ENCODE results near the gene TATDN2. TPM values are rescaled to one million over a fixed set of nuclear protein-coding genes. Genes with fewer than 3 reads are reported as not detected.

TATDN2 gene
- polyA plus RNA-seq, 2 donors: 10.9 to 15.0 TPM

DNA sequence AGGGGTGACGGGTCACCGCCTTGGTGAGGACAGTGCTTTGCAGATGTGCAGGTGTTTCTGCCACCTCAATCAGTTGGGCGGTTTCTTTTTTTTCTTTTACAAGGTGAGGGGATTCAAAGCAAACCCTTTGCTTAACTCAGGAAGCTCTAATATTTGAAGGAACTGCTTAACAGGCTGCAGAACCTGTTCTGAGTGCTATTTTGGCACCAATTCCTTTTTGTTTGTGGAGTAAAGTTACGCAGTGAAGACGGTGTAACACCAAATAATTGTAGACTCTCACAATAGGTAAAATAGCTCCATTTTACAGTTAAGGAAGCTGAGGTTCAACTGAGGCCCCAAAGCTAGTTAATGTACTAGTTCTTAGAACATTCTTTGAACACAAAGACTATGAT, 37.9 kb downstream of the TATDN2 start:
- WGBS, 2 donors: 56 to 71% methylated on average over 5 of the region's 5 CpGs
- H3K36me3 ChIP-seq (ENCODE audit: control insufficient read depth in 2 of 2, insufficient read depth in 2 of 2, low read length in 1 of 2): peaks cover 4 to 11% of the 10 kb centered on the region in 2 donors
- H3K27ac ChIP-seq (ENCODE audit: low read depth in 2 of 2, low read length in 1 of 2): peak overlapping the region in 1 of 2 donors; percentile 47
- peaks cover 0 to 10% of the 10 kb centered on the region in 2 donors for H3K4me1 ChIP-seq (ENCODE audit: control insufficient read depth in 2 of 2, insufficient read depth in 2 of 2, low read length in 1 of 2)
- H3K4me3 ChIP-seq (ENCODE audit: low read depth in 1 of 2, low read length in 2 of 2): no peak overlapping the region
- no peaks in the 10 kb centered on the region for H3K27me3 ChIP-seq (ENCODE audit: control insufficient read depth in 1 of 2, insufficient read depth in 2 of 2, low read length in 2 of 2)
- no peaks in the 10 kb centered on the region for H3K9me3 ChIP-seq (ENCODE audit: control insufficient read depth in 2 of 2, insufficient read depth in 1 of 2, low read depth in 1 of 2, low read length in 1 of 2)

DNA sequence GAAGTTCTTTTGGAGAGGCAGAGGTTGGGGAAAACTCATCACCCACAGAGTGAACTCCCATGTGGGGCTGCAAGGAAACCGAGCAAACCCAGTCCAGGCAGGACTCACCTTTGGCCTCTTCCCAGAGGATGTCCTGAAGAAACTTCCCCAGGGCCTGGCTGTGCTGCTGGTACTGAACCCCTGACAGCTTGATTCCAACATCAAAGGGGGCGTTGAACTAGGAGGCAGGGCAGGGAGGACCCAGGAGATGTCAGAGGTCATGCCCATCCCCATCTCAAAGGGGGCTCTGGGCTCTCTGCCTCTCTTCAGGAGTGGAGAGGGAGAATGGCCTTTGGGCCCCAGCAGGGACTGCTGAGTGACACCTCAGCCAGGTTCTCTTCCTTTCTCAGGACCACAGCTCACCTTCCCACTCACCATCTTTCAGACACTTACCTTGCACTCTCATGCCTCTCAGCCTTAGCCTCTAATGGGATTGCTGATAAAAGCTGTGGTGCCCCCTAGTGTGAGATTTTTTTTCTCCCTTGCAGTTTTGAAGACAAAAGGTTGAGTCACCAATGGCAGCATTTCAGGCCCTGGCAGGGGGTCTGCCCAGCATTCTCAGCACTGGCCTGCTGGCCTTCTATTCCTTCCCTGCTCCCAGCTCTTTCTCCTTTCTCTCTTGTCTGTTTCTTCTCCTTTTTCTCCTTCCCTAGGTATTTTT, 38.5 kb downstream of the TATDN2 start:
- H3K36me3 ChIP-seq (ENCODE audit: control insufficient read depth in 2 of 2, insufficient read depth in 2 of 2, low read length in 1 of 2): peaks cover 4 to 11% of the 10 kb centered on the region in 2 donors
- WGBS, 2 donors: 53 to 58% methylated on average over 2 of the region's 2 CpGs
- H3K27ac ChIP-seq (ENCODE audit: low read depth in 2 of 2, low read length in 1 of 2): no peak overlapping the region
- H3K9me3 ChIP-seq (ENCODE audit: control insufficient read depth in 2 of 2, insufficient read depth in 1 of 2, low read depth in 1 of 2, low read length in 1 of 2): no peaks in the 10 kb centered on the region
- H3K4me1 ChIP-seq (ENCODE audit: control insufficient read depth in 2 of 2, insufficient read depth in 2 of 2, low read length in 1 of 2): peaks cover 0 to 10% of the 10 kb centered on the region in 2 donors
- no peaks in the 10 kb centered on the region for H3K27me3 ChIP-seq (ENCODE audit: control insufficient read depth in 1 of 2, insufficient read depth in 2 of 2, low read length in 2 of 2)
- H3K4me3 ChIP-seq (ENCODE audit: low read depth in 1 of 2, low read length in 2 of 2): no peak overlapping the region

DNA sequence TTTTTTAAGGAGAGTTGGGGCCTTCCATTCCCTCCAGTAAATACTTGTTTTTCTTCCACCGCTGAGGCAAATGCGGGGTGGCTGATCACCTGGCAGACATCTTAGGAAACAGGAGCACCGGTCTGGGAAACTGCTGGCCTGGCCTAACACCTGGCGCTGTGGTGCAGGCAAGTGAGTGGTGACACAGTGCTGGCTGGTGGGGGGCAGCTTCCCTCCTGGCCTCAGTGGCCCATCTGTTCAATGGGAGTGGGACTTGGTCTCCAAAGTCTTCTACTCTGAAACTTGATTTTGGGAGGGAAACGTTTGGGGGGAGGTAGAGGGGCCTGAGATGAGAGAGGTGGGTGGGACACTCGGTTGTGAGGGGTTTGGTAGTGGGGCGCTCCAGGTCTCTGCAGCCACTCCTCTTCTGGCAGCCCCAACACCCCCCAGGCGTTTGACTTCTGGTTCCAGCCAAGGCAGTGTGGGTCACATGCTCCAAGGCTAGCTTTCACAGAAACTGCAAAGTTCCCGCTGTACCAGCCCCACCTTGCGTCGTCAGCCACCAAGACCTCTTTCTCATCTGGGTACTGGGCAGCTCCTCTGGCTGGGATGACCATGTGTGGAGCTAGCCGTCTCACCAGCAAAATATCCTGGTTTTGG, 39.8 kb downstream of the TATDN2 start:
- Histone ChIP-seq H3K9me3 (ENCODE audit: control insufficient read depth in 2 of 2, insufficient read depth in 1 of 2, low read depth in 1 of 2, low read length in 1 of 2) (no peaks in the 10 kb centered on the region), H3K27ac (ENCODE audit: low read depth in 2 of 2, low read length in 1 of 2) (no peak overlapping the region), H3K4me3 (ENCODE audit: low read depth in 1 of 2, low read length in 2 of 2) (no peak overlapping the region), H3K36me3 (ENCODE audit: control insufficient read depth in 2 of 2, insufficient read depth in 2 of 2, low read length in 1 of 2) (peaks cover 8 to 15% of the 10 kb centered on the region in 2 donors), H3K27me3 (ENCODE audit: control insufficient read depth in 1 of 2, insufficient read depth in 2 of 2, low read length in 2 of 2) (no peaks in the 10 kb centered on the region), H3K4me1 (ENCODE audit: control insufficient read depth in 2 of 2, insufficient read depth in 2 of 2, low read length in 1 of 2) (peaks cover 0 to 10% of the 10 kb centered on the region in 2 donors)
- 88 to 93% methylated on average over 12 of the region's 12 CpGs for WGBS, 2 donors

DNA sequence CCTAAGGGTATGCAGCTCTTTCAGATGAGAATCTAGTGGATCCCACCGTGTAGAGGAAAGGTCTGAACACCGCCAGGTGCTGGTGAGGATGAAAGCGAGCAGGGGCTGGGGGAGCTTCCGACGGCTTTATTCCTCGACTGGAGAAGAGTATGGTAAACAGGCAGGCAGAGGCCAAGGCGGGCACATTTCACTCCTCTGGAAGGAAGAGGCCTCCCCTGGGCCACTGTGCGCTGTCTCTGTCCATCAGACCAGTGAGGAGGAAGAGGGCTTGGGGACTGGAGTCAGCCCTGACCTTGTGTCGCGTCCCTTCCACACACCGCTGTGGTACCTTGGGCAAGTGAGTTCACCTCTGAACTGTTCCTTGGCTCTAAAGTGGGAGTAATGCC, 40.3 kb downstream of the TATDN2 start:
- WGBS, 2 donors: 88 to 97% methylated on average over 11 of the region's 11 CpGs
- Histone ChIP-seq H3K36me3 (ENCODE audit: control insufficient read depth in 2 of 2, insufficient read depth in 2 of 2, low read length in 1 of 2) (peaks cover 8 to 15% of the 10 kb centered on the region in 2 donors), H3K4me3 (ENCODE audit: low read depth in 1 of 2, low read length in 2 of 2) (no peak overlapping the region), H3K4me1 (ENCODE audit: control insufficient read depth in 2 of 2, insufficient read depth in 2 of 2, low read length in 1 of 2) (peaks cover 0 to 8% of the 10 kb centered on the region in 2 donors), H3K9me3 (ENCODE audit: control insufficient read depth in 2 of 2, insufficient read depth in 1 of 2, low read depth in 1 of 2, low read length in 1 of 2) (no peaks in the 10 kb centered on the region), H3K27ac (ENCODE audit: low read depth in 2 of 2, low read length in 1 of 2) (no peak overlapping the region), H3K27me3 (ENCODE audit: control insufficient read depth in 1 of 2, insufficient read depth in 2 of 2, low read length in 2 of 2) (no peaks in the 10 kb centered on the region)

DNA sequence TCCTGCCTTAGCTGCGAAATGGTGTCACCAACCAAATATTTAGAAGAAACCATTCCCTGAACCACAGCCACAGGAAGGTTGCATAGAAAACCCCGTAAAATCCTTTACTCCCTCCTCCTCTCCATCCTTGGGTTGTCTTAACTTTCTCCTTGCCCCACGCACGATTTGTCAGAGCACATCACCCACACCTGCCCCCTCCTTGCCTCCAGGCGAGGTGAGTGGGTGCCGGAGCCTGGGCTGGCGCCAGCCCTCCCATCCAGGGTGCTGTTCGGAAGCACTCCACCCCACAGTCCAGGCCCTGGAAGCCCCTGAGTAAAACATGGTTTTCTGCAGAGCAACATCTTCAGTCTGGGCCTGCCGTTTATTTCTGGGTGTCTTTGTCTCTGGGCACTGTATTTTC, 40.8 kb downstream of the TATDN2 start:
- H3K4me3 ChIP-seq (ENCODE audit: low read depth in 1 of 2, low read length in 2 of 2): no peak overlapping the region
- H3K36me3 ChIP-seq (ENCODE audit: control insufficient read depth in 2 of 2, insufficient read depth in 2 of 2, low read length in 1 of 2): peaks cover 8 to 14% of the 10 kb centered on the region in 2 donors
- peaks cover 0 to 6% of the 10 kb centered on the region in 2 donors for H3K4me1 ChIP-seq (ENCODE audit: control insufficient read depth in 2 of 2, insufficient read depth in 2 of 2, low read length in 1 of 2)
- H3K27me3 ChIP-seq (ENCODE audit: control insufficient read depth in 1 of 2, insufficient read depth in 2 of 2, low read length in 2 of 2): no peaks in the 10 kb centered on the region
- WGBS, 2 donors: 69 to 79% methylated on average over 9 of the region's 9 CpGs
- no peaks in the 10 kb centered on the region for H3K9me3 ChIP-seq (ENCODE audit: control insufficient read depth in 2 of 2, insufficient read depth in 1 of 2, low read depth in 1 of 2, low read length in 1 of 2)
- no peak overlapping the region for H3K27ac ChIP-seq (ENCODE audit: low read depth in 2 of 2, low read length in 1 of 2)

DNA sequence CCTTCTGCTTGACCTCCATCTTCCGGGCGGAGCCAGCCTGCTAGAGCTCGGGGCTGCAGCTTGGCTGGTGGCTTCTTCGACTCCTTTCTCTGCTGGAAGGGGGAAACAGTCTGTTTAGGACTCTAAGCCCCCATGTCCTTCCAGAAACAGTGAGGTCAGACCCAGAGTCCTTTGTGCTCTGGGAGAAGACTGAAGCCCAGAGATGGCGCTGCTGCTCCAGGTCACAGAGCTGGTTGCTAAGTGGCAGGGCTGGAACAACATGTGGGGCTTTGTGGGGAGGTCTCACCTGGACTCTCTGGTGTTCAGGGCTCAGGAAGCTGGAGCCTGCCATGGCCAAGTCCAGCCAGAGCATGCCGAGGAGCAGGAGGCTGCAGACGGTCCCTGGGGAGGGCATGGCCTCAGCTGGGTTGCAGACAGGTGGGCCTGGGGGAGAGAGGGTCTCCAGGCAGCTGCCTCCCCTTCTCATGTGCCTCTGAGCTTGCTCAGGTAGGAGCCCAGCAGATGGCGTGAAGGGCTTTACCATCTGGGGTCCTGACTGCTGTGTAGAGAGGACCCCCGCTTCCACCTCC, 41.6 kb downstream of the TATDN2 start:
- WGBS, 2 donors: 88 to 89% methylated on average over 9 of the region's 9 CpGs
- H3K27me3 ChIP-seq (ENCODE audit: control insufficient read depth in 1 of 2, insufficient read depth in 2 of 2, low read length in 2 of 2): no peaks in the 10 kb centered on the region
- H3K9me3 ChIP-seq (ENCODE audit: control insufficient read depth in 2 of 2, insufficient read depth in 1 of 2, low read depth in 1 of 2, low read length in 1 of 2): no peaks in the 10 kb centered on the region
- no peak overlapping the region for H3K4me3 ChIP-seq (ENCODE audit: low read depth in 1 of 2, low read length in 2 of 2)
- H3K4me1 ChIP-seq (ENCODE audit: control insufficient read depth in 2 of 2, insufficient read depth in 2 of 2, low read length in 1 of 2): peaks cover 0 to 4% of the 10 kb centered on the region in 2 donors
- no peak overlapping the region for H3K27ac ChIP-seq (ENCODE audit: low read depth in 2 of 2, low read length in 1 of 2)
- H3K36me3 ChIP-seq (ENCODE audit: control insufficient read depth in 2 of 2, insufficient read depth in 2 of 2, low read length in 1 of 2): peaks cover 8 to 14% of the 10 kb centered on the region in 2 donors

DNA sequence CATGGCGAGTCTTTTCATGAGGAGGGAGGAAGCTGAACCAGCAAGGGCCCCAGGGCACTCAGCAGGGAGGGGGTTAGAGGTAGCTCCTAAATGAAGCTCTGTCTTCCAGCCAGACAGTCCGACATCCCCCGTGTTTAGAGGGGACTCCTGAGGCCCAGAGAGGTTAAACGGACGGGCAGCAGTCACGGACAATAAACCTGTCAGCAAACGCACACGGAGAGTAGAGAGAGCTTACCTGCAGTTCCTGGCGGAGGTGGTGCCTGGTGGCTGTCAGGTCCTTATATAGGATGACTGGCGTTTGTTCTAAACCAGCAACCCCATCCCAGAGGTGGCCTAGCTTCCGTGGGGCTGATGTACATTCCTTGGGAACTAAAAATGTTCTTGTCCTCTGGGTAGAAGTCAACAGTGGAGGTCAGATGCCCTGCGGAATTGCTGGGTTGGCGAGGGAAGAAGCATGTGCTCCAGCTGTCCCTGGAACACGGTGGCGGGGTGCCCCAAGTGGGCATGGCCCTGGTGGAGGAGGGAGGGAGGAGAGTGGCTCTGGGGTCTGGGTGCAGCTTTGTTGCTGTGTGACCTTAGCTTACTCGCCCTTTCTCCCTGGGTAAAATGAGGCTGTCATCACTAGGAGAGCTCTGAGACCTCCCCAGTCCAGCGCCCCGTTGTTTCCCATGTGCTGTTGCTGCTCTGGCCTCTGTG, 42.4 kb downstream of the TATDN2 start:
- H3K27ac ChIP-seq (ENCODE audit: low read depth in 2 of 2, low read length in 1 of 2): no peak overlapping the region
- no peaks in the 10 kb centered on the region for H3K9me3 ChIP-seq (ENCODE audit: control insufficient read depth in 2 of 2, insufficient read depth in 1 of 2, low read depth in 1 of 2, low read length in 1 of 2)
- H3K4me3 ChIP-seq (ENCODE audit: low read depth in 1 of 2, low read length in 2 of 2): no peak overlapping the region
- no peaks in the 10 kb centered on the region for H3K27me3 ChIP-seq (ENCODE audit: control insufficient read depth in 1 of 2, insufficient read depth in 2 of 2, low read length in 2 of 2)
- H3K36me3 ChIP-seq (ENCODE audit: control insufficient read depth in 2 of 2, insufficient read depth in 2 of 2, low read length in 1 of 2): peaks cover 8 to 14% of the 10 kb centered on the region in 2 donors
- peaks cover 0 to 4% of the 10 kb centered on the region in 2 donors for H3K4me1 ChIP-seq (ENCODE audit: control insufficient read depth in 2 of 2, insufficient read depth in 2 of 2, low read length in 1 of 2)
- WGBS, 2 donors: 88 to 89% methylated on average over 18 of the region's 18 CpGs

DNA sequence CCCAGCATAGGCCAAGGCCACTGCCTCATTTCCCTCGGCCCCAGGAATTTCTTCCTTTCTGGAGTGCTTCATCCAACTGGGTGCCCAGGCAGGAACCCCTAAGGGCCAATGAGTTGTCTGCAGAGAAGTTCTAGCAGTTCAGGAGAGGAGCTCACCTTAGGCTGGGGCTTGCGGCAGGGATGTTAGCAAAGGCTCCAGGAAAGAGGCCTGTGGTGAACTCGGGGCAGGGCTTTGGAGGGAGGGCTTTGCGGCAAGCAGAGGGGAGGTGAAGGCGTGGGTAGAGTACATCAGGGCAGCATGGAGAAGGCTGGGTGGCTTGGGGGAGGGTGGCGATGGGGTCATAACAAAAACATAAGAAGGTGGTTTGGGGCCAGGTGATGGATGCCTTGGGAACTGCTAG, 43.4 kb downstream of the TATDN2 start:
- no peak overlapping the region for H3K27ac ChIP-seq (ENCODE audit: low read depth in 2 of 2, low read length in 1 of 2)
- H3K4me1 ChIP-seq (ENCODE audit: control insufficient read depth in 2 of 2, insufficient read depth in 2 of 2, low read length in 1 of 2): no peaks in the 10 kb centered on the region
- WGBS, 2 donors: 90 to 91% methylated on average over 6 of the region's 6 CpGs
- H3K9me3 ChIP-seq (ENCODE audit: control insufficient read depth in 2 of 2, insufficient read depth in 1 of 2, low read depth in 1 of 2, low read length in 1 of 2): no peaks in the 10 kb centered on the region
- H3K27me3 ChIP-seq (ENCODE audit: control insufficient read depth in 1 of 2, insufficient read depth in 2 of 2, low read length in 2 of 2): no peaks in the 10 kb centered on the region
- no peak overlapping the region for H3K4me3 ChIP-seq (ENCODE audit: low read depth in 1 of 2, low read length in 2 of 2)
- H3K36me3 ChIP-seq (ENCODE audit: control insufficient read depth in 2 of 2, insufficient read depth in 2 of 2, low read length in 1 of 2): peaks cover 8 to 14% of the 10 kb centered on the region in 2 donors

DNA sequence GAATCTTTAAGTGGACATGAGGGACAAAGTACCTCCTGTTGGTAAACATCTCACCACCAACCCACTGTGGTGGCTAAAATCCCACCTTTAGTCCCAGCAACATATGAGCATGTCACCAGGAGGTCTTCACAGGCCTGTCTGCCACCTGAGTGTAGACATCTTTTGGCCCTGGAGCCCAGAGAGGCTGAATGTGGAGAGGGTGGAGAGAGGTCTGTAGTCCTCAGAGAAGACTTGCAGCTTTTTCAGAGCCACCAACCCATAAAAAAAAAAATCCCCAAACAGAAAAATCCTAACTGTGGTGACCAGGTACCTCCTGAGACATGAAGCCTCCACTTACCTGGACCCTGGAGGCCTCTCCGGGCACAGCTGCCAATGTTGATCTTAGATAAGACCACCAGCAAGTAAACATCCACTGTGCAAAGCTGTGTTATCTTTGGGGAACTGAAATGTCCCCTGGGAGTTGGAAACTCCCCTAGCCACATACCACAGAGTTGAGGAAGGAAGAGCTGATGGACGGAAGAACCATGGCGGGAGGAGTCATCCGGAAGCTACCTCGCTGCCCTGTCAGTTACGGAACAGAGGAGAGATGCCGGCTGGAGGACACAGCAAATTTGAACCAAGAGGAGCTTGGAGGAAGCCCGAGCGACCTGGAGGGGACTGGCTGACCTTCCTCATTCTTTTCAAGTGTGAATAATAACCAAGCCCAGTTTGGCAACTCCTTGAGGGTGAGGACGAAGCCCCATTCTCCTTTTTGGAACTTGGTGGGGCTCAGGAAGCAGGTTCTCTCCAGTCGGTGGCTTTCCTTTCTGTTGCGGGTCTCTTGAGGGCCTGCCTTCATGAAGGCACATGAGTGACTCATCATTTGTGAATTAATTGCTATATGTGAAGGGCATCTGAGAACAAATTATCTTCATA, 44.5 kb downstream of the TATDN2 start, which contains the start of gene GHRL:
TSS of gene GHRL (minus strand) at position 443 of the 915 bp plus-strand sequence. CDS start 2,767 bp downstream, outside the sequence.
- Histone ChIP-seq H3K27ac (ENCODE audit: low read depth in 2 of 2, low read length in 1 of 2) (no peak within 1 kb of the TSS), H3K4me3 (ENCODE audit: low read depth in 1 of 2, low read length in 2 of 2) (no peak within 1 kb of the TSS), H3K4me1 (ENCODE audit: control insufficient read depth in 2 of 2, insufficient read depth in 2 of 2, low read length in 1 of 2) (no peaks in the 10 kb centered on the region), H3K9me3 (ENCODE audit: control insufficient read depth in 2 of 2, insufficient read depth in 1 of 2, low read depth in 1 of 2, low read length in 1 of 2) (no peaks in the 10 kb centered on the region), H3K27me3 (ENCODE audit: control insufficient read depth in 1 of 2, insufficient read depth in 2 of 2, low read length in 2 of 2) (no peaks in the 10 kb centered on the region), H3K36me3 (ENCODE audit: control insufficient read depth in 2 of 2, insufficient read depth in 2 of 2, low read length in 1 of 2) (peaks cover 4 to 14% of the 10 kb centered on the region in 2 donors)
- 56 to 65% methylated on average over 12 of the region's 12 CpGs for WGBS, 2 donors

All from esophagus (tissue), 2 donors.